GM18502 (cell line): ENCODE measurements around the gene RBM15B.

ENCODE experiments used
- ATAC-seq: cut with Tn5 transposase; IDR thresholded peaks from one replicate; pipeline ENCODE4 v1.9.1; 2021; ENCODE audit warnings: mild to moderate bottlenecking; ENCODE audit not compliant: unreplicated experiment, poor library complexity

RBM15B gene

DNA sequence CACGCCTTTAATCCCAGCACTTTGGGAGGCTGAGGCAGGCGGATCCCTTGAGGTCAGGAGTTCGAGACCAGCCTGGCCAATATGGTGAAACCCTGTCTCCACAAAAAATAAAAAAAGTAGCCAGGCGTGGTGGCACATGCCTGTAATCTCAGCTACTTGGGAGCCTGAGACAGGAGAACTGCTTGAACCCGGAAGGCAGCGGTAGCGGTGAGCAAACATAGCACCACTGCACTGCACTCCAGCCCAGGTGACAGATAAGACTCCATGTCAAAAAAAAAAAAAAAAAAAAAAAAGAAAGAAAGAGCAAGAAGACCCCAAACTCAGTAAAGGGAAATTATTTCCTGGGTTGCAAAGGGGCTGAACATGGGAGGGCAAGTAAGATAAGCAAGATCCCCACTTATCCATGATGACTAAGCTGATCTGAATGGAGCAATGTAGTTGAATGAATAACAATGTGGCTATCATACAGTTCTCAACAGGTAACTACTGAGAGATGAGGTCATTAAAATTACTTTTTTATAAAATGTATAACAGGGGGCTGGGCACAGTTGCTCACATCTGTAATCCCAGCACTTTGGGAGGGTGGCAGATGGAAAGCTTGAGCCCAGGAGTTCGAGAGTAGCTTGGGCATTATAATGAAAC lies 46.0 kb downstream of the RBM15B start:
- ATAC-seq = no peak

DNA sequence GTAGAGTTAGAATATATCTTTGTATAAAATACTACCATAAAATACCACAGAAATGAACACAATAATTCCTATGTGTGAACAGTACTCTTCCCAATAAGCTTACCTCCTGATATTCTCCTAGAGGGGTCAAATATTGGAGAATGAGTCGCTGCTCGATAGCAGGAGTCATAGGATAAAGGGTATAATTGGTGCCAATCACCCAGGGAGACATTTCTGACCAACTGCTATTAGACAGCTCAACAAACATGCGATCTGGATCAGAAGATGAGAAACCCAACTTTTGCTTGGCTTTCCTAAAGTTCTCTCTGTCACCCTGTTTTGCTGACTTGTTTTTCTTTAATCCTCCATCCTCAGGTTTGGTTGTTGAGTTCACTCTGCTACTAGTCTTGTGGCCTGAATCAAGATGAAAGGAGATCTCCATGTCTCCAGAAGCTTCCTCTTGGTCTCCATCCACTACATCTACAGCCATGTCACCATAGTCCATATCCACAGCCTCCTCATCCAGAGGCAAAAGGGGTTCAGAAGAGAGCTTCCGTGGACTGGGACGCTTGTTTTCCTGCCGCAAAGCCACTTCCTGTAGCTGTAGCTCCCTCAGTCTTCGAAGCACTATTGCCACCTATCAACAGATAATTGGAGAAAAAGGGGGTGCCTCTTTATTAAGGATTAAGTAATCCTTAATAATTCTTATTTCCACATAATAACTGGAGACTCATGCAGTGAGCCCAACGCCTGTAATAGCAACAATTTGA lies 50.4 kb downstream of the RBM15B start:
- no peak for ATAC-seq

DNA sequence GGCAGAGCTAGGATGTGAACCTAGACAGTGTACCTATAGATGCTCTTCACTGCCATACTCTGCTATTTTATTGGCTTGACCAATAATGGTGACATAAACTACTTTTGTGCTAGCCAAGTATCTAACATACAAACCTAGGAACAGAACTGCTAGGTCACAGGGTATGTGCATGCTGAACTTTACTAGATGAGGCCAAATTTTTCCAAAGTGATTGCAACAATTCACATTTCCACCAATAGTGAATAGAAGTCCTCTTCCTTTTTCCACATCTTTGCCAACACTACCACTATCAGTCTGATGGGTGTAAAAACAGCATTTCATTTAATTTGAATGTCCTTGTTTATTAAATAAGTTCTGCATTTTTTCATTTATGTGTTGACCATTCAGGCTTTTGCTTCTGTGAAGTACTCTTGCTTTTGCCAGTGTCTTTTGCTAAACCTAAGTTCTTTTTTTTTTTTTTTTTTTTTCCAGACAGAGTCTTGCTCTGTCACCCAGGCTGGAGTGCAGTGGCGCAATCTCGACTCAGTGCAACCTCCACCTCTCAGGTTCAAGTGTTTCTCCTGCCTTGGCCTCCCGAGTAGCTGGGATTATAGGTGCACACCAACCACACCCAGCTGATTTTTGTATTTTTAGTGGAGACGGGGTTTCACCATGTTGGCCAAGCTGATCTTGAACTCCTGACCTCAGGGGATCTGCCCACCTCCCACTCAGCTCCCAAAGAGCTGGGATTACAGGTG lies 54.6 kb downstream of the RBM15B start:
- ATAC-seq = no peak
